SK-N-SH treated with all-trans-retinoic acid at 6 μM for 48 hours (cell line): ENCODE measurements around the gene TRPV4.

Experiments used
- POU6F1 ChIP-seq: fragments of 250-450 bp; sonication (Bioruptor Pico); IDR thresholded peaks from 2 replicates; pipeline ENCODE4 v1.8.0; 2021; ENCODE audit warnings: low read depth, mild to moderate bottlenecking, moderate library complexity, borderline replicate concordance
- RARB ChIP-seq: fragments of 250-450 bp; sonication (Bioruptor Pico); IDR thresholded peaks from 2 replicates; pipeline ENCODE4 v1.8.0; 2021; ENCODE audit warnings: mild to moderate bottlenecking, moderate library complexity

- no peak for TF ChIP-seq RARB
- no peak for TF ChIP-seq POU6F1 (CRISPR knock-in tag)
These were observed 2.6 kb upstream of the TRPV4 start for GRCh38 chr12:109835827-109836226.
